Transverse colon (tissue), 4 donors: ENCODE results near the gene ANXA5. TPM values are rescaled to one million over a fixed set of nuclear protein-coding genes. Genes with fewer than 3 reads are reported as not detected.

Experiments used
- DNase-seq: peaks from one replicate; pipeline ENCODE4 v3.0.0-alpha.2; 2019
- H3K27ac ChIP-seq, 4 donors: fragments of 200-600 bp; sonication (generic); 2 replicates each; pipeline ENCODE4 v1.5.1; 2016 to 2018; ENCODE audit warnings: inconsistent platforms in 4 of 4
- H3K27me3 ChIP-seq: fragments of 200-600 bp; sonication (generic); 2 replicates; pipeline ENCODE4 v1.5.1; 2017; ENCODE audit warnings: inconsistent platforms
- H3K36me3 ChIP-seq, 4 donors: fragments of 200-600 bp; sonication (generic); 2 replicates each; pipeline ENCODE4 v1.5.1; 2017 to 2019; ENCODE audit warnings: inconsistent platforms in 4 of 4
- H3K4me1 ChIP-seq, 4 donors: fragments of 200-600 bp; sonication (generic); 2 replicates each; pipeline ENCODE4 v1.5.1; 2017 to 2020; ENCODE audit warnings: inconsistent platforms in 4 of 4
- H3K4me3 ChIP-seq, 4 donors: fragments of 200-600 bp; sonication (generic); 1 replicate in 1 of 4; 2 replicates in 3 of 4; pipeline versions ENCODE4 v1.5.1 to v1.6.1; 2017 to 2019; ENCODE audit warnings: inconsistent platforms in 4 of 4
- H3K9me3 ChIP-seq, 2 donors: fragments of 200-600 bp; sonication (generic); 2 replicates each; pipeline ENCODE4 v1.5.1; 2017 to 2019; ENCODE audit warnings: inconsistent platforms in 2 of 2
- EP300 ChIP-seq: sonication (generic); formaldehyde crosslinking; IDR thresholded peaks from one replicate; pipeline ENCODE4 v1.6.1; 2017; ENCODE audit warnings: antibody characterized with exemption, low read depth
- POLR2A ChIP-seq: fragments of 450-650 bp; IDR thresholded peaks from one replicate; pipeline ENCODE4 v1.6.1; 2016; ENCODE audit warnings: antibody characterized with exemption, mild to moderate bottlenecking, moderate library complexity
- POLR2AphosphoS5 ChIP-seq, 3 donors: sonication (generic); formaldehyde crosslinking; IDR thresholded peaks; one replicate each; pipeline ENCODE4 v1.6.1; 2016; ENCODE audit warnings: antibody characterized with exemption in 3 of 3
- WGBS, 2 donors: methylation state at CpG; one replicate each; pipeline ENCODE4 v1.1.5; 2018; ENCODE audit warnings: low coverage in 1 of 2; 5-methylcytosine and 5-hydroxymethylcytosine counted together
- in situ Hi-C, 4 donors: fragments of 200-750 bp; cut with MboI; loops; one replicate each; pipeline versions ENCODE4 v1.15.0 to v1.15.1; 2017; ENCODE audit warnings: low sequenced_read_pairs in 3 of 4, low pct_ligation_motif_present in 1 of 4, low pct_unique_long_range_greater_than_20kb in 1 of 4
- intact Hi-C: fragments of 100-400 bp; cut with DNase I; formaldehyde crosslinking; loops from one replicate; pipeline ENCODE4 v1.15.1; 2023; ENCODE audit warnings: low total_unique reads
- total RNA-seq, 4 donors: library from RNA; depleted of rRNA; stranded (reverse); fragments of >200 nt; gene quantifications; one replicate each; pipeline ENCODE4 v1.1.0, GENCODE V29; 2016
- TF ChIP-seq, protein P1 (sequence below), 5 experiments: fragments of 200-600 bp in 3 of 5; fragments of 450-650 bp in 2 of 5; sonication (generic) in 3 of 5; IDR thresholded peaks; 1 replicate in 2 of 5; 2 replicates in 3 of 5; pipeline ENCODE4 v1.5.1; 2016 to 2017; ENCODE audit warnings: antibody characterized with exemption in 5 of 5, inconsistent platforms in 3 of 5, mild to moderate bottlenecking in 2 of 5, moderate library complexity in 1 of 5

The ANXA5 gene
- total RNA-seq, 4 donors from 2014 or later: 62.7 to 196 (median 135) TPM

DNA sequence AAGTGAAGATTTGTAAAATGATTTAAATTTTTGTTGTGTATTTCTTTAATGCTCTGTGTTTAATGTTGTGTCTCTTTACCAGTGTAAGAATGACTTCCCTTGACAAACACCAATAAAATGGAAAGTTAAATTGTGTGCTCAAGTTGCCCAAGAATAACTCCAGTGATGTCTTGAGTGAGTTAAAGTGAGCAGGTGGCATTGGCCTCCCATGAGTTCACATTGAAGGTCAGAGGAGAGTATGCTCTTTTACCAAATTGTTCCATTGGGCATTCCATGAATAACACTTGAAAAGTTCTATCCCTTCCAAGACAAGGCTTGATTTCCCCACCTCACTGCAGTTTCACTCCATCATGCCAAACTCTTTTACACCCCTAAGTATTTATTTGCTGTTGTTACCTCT is 4.5 kb downstream of the ANXA5 start:
- Histone ChIP-seq H3K4me3 (no peak overlapping the region), H3K4me1 (peaks cover 8 to 77% (median 36%) of the 10 kb centered on the region in 4 donors), H3K36me3 (no peaks in the 10 kb centered on the region), H3K27me3 (no peaks in the 10 kb centered on the region), H3K9me3 (no peaks in the 10 kb centered on the region), H3K27ac (peak overlapping the region in 1 of 4 donors; percentile 60)
- TF ChIP-seq POLR2AphosphoS5 (IDR thresholded peaks at IDR 0.05) (no peak), POLR2A (no peak), EP300 (no peak)
- TF ChIP-seq, protein P1, sequence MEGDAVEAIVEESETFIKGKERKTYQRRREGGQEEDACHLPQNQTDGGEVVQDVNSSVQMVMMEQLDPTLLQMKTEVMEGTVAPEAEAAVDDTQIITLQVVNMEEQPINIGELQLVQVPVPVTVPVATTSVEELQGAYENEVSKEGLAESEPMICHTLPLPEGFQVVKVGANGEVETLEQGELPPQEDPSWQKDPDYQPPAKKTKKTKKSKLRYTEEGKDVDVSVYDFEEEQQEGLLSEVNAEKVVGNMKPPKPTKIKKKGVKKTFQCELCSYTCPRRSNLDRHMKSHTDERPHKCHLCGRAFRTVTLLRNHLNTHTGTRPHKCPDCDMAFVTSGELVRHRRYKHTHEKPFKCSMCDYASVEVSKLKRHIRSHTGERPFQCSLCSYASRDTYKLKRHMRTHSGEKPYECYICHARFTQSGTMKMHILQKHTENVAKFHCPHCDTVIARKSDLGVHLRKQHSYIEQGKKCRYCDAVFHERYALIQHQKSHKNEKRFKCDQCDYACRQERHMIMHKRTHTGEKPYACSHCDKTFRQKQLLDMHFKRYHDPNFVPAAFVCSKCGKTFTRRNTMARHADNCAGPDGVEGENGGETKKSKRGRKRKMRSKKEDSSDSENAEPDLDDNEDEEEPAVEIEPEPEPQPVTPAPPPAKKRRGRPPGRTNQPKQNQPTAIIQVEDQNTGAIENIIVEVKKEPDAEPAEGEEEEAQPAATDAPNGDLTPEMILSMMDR (IDR thresholded peaks at IDR 0.05): no peak
- intact Hi-C loops: no loop called here
- no peak for DNase-seq
- in situ Hi-C loops: no loop called here

DNA sequence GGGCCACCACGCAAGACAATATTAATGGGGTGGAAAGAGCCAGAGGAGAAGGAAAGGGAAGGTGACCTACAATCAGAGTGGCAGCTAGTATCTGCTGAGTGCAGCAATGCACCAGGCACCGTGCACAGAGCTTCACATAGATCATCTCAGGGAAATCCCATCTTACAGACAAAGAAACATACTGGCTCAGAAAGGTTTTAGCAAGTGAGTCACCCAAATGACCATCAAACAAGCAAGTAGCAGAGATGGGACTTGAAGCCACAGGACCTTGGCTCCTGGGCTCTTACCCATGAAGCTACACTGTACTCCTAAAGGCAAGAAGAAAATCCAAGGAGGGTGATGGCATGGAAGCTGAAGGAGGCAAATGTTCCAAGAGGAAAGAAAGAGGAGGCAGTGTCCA is 6.8 kb downstream of the ANXA5 start:
- in situ Hi-C loops: no loop called here
- H3K36me3 ChIP-seq: peaks cover 0 to 7% (median 2%) of the 10 kb centered on the region in 4 donors

DNA sequence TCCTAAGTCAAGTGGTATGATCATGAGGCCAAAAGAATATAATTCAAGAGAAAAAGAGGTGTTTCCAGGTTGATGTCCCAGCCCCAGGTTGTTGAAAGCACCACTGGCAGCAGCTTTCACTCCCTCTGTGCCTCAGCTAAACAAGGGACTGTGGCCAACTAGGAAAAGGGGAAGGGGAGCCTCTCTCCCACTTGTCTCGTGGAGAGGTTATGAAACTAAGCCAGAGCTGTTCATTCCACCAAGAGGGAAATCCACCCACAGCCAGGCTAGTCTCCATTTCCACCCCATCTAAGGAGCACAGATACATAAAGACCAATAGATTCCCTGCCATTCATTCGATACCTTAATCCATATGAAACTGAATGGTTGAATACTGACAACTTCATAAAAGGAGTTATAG is 8.1 kb downstream of the ANXA5 start:
- 70 to 84% methylated on average over 2 of the region's 2 CpGs for WGBS, 2 donors
- DNase-seq: no peak
- Histone ChIP-seq H3K4me1 (peaks cover 2 to 58% (median 22%) of the 10 kb centered on the region in 4 donors), H3K9me3 (no peaks in the 10 kb centered on the region), H3K4me3 (no peak overlapping the region), H3K27ac (no peak overlapping the region), H3K36me3 (peaks cover 0 to 7% (median 3%) of the 10 kb centered on the region in 4 donors), H3K27me3 (no peaks in the 10 kb centered on the region)
- in situ Hi-C loops: no loop called here
- intact Hi-C loops: no loop called here
- no peak for TF ChIP-seq POLR2AphosphoS5 (IDR thresholded peaks at IDR 0.05)
- no peak for TF ChIP-seq EP300
- TF ChIP-seq, protein P1 (IDR thresholded peaks at IDR 0.05): no peak

More for the DNA sequence above, 6.8 kb downstream of the ANXA5 start:
- 77% methylated on average over 2 of the region's 2 CpGs; no CpG with 5 or more reads in 1 of the 2 donors for WGBS, 2 donors
- intact Hi-C loops: no loop called here
- H3K4me3 ChIP-seq: no peak overlapping the region
- H3K27me3 ChIP-seq: no peaks in the 10 kb centered on the region
- DNase-seq: no peak
- H3K9me3 ChIP-seq: no peaks in the 10 kb centered on the region
- H3K27ac ChIP-seq: peak overlapping the region; percentile 58 to 69 (median 64)
- TF ChIP-seq, protein P1 (IDR thresholded peaks at IDR 0.05): no peak
- TF ChIP-seq EP300: no peak
- no peak for TF ChIP-seq POLR2A
- TF ChIP-seq POLR2AphosphoS5 (IDR thresholded peaks at IDR 0.05): no peak
- peaks cover 8 to 66% (median 26%) of the 10 kb centered on the region in 4 donors for H3K4me1 ChIP-seq

DNA sequence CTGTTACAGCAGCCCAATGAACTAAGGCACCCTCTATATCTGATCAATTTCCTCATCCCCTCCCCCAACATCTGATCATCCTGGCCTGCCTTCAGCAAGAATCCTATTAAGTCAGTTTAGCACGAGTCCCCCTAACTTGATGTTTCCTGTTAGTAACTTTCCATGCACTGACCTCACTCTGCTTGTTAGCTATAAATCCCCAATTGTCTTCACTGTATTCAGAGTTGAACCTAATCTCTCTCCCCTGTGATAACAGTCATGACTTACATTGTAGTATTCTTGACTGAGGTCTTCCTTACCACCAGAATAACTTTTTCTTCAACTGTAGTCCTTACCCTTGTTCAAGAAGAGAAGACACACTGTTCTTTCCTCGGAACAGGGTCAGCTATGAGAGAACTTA is 8.5 kb downstream of the ANXA5 start:
- Histone ChIP-seq H3K36me3 (peaks cover 0 to 11% (median 4%) of the 10 kb centered on the region in 4 donors), H3K9me3 (no peaks in the 10 kb centered on the region), H3K27ac (no peak overlapping the region), H3K4me3 (no peak overlapping the region), H3K4me1 (peaks cover 2 to 54% (median 22%) of the 10 kb centered on the region in 4 donors), H3K27me3 (no peaks in the 10 kb centered on the region)
- in situ Hi-C loops: no loop called here
- no peak for DNase-seq
- WGBS, 2 donors: 81 to 85% methylated on average over 2 of the region's 2 CpGs
- no peak for TF ChIP-seq POLR2A
- TF ChIP-seq POLR2AphosphoS5 (IDR thresholded peaks at IDR 0.05): no peak
- no peak for TF ChIP-seq EP300
- TF ChIP-seq, protein P1 (IDR thresholded peaks at IDR 0.05): no peak
- intact Hi-C loops: no loop called here
